K562 (cell line): Measurements from ENCODE around the gene ABHD5.

Source experiments
- NEUROD1 ChIP-seq: fragments of 150-350 bp; IDR thresholded peaks from 2 replicates; pipeline ENCODE4 v1.6.1; 2014; ENCODE audit warnings: borderline replicate concordance, low read length, low read depth; ENCODE audit not compliant: partially characterized antibody
- POLR2A ChIP-seq: fragments of 450-650 bp; conservative IDR thresholded peaks from 2 replicates; pipeline ENCODE4 v1.6.1; 2016
- YY1 ChIP-seq, 3 experiments: IDR thresholded peaks; 2 replicates each; pipeline ENCODE4 v1.6.1; 2011; ENCODE audit warnings: low read length in 2 of 3, mild to moderate bottlenecking in 2 of 3, moderate library complexity in 2 of 3, borderline replicate concordance in 1 of 3, control low read depth in 1 of 3, low read depth in 1 of 3; ENCODE audit not compliant: insufficient read depth in 3 of 3, insufficient replicate concordance in 2 of 3, control insufficient read depth in 1 of 3, insufficient read length in 1 of 3; ENCODE audit errors: extremely low read depth in 1 of 3

GRCh38 chr3:43649365-43649968 lies 41.3 kb upstream of the ABHD5 start:
- no peak for TF ChIP-seq YY1 (IDR thresholded peaks at IDR 0.05; ENCODE audit: borderline replicate concordance in 1 of 3, control insufficient read depth in 1 of 3, extremely low read depth in 1 of 3, insufficient read depth in 3 of 3, insufficient read length in 1 of 3, insufficient replicate concordance in 2 of 3, low read depth in 1 of 3, low read length in 2 of 3)
- no peak for TF ChIP-seq POLR2A
- no peak for TF ChIP-seq NEUROD1
